Right lobe of liver (tissue), 4 donors: ENCODE measurements around the gene SPDYE6.

Source experiments
- POLR2A ChIP-seq: fragments of 450-650 bp; IDR thresholded peaks from one replicate; pipeline ENCODE4 v1.6.1; 2017; ENCODE audit warnings: antibody characterized with exemption, mild to moderate bottlenecking
- TF ChIP-seq, protein P1 (sequence below), 4 donors: fragments of 200-600 bp in 3 of 4; fragments of 450-650 bp in 1 of 4; IDR thresholded peaks; one replicate each; pipeline versions ENCODE4 v1.5.1 to v1.8.0; 2016 to 2022; ENCODE audit warnings: antibody characterized with exemption in 4 of 4, mild to moderate bottlenecking in 2 of 4
- donor health status: DM: no; HTN: no; CAD: no.
- donor health status: DM: no; HTN: no; CAD: no.
- donor health status: DM: no; HTN: yes; CAD: no.

DNA sequence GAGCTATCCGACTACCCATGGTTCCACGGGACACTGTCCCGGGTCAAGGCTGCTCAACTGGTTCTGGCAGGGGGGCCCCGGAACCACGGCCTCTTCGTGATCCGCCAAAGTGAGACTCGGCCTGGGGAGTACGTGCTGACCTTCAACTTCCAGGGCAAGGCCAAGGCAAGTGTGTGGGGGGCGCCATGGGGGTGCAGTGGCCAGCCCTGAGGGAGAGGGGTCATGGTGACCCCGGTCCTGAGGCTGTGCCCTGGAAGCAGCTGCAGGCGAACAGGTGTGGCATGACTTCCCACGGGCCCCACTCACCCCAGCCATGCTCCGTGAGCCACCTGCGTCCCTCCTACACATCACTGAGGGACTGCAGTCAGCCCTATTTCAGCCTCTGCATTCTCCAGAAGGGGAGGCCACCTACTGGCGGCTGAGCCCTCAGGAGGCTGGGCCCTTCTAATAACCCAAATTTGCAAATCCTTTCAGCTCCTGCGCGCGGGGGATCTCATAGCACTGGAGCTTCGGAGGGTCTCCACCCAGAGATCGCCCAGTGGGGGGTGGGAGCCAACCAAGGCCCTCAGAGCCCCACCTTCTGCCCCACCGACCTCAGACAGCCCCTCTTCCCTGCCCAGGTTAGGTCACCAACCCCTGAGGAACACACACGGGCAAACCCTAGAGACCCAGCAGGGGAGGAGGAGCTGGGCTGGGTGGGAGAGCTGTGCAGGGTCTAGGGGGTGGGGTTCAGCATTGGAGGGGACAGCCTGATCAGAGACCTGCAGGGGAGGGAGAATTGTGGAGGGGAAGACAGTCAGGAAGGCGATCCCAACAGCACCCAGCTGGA lies 38.8 kb downstream of the SPDYE6 start:
- TF ChIP-seq, protein P1, sequence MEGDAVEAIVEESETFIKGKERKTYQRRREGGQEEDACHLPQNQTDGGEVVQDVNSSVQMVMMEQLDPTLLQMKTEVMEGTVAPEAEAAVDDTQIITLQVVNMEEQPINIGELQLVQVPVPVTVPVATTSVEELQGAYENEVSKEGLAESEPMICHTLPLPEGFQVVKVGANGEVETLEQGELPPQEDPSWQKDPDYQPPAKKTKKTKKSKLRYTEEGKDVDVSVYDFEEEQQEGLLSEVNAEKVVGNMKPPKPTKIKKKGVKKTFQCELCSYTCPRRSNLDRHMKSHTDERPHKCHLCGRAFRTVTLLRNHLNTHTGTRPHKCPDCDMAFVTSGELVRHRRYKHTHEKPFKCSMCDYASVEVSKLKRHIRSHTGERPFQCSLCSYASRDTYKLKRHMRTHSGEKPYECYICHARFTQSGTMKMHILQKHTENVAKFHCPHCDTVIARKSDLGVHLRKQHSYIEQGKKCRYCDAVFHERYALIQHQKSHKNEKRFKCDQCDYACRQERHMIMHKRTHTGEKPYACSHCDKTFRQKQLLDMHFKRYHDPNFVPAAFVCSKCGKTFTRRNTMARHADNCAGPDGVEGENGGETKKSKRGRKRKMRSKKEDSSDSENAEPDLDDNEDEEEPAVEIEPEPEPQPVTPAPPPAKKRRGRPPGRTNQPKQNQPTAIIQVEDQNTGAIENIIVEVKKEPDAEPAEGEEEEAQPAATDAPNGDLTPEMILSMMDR (IDR thresholded peaks at IDR 0.05) = no peak
- TF ChIP-seq POLR2A = no peak
